Measurements from ENCODE around the gene GLIPR2. TPM values are rescaled to one million over a fixed set of nuclear protein-coding genes. Genes with fewer than 3 reads are reported as not detected.

The GLIPR2 gene
- total and polyA plus RNA-seq, 2 of the 4 experiments (the other 2 are of a cell fraction), result 35.8 to 43.3 TPM

DNA sequence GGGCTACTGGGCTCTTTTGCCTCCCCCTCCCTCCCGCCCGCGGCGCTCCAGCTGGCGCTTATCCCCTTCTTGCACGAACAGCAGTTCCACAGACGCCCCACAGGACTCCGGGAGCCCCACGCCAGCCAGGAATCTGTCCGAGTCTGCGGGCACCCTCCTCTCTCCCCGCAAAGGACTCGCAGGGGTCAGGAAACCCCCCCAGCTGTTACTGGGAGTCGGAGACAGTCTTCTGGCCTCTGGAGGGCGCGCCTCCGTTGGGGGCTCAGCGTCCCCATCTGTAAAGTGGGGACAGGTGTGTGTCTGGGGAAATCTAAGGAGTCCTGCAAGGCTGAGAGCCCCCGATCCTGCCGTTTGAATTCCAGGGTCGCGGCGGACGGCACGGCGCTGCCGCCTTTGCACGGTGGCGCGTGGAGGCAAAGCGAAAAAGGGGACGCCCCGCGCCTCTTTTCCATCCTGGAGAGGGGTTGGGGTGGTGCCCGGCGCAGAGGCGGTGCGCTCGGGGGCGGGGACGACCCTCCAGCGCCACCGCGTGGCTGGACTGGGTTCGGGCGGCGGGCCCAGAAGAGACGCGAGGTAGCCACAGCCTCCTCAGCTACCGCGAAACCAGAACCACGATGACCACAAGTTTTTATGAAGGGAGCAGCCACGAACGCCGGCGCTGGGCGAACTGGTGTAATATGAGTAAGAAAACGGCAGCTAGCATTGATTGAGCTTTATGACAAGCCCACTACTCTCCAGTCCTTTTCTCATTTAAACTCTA is 29.8 kb downstream of the GLIPR2 start:
- Histone ChIP-seq H3K27me3 (ENCODE audit: control insufficient read depth, insufficient read depth, low read length) (no peaks in the 10 kb centered on the region; the same call in 1 of the 2 replicates), H3K4ac (ENCODE audit: low read depth, low read length) (peak overlapping the region; percentile 71), H3K23ac (ENCODE audit: low read depth, low read length) (no peak overlapping the region), H2AK9ac (replicated peaks; ENCODE audit: low read depth, low read length, poor library complexity) (peak overlapping the region; percentile 79), H3K9me3 (ENCODE audit: control insufficient read depth, insufficient read depth, low read length) (no peaks in the 10 kb centered on the region), H3K56ac (ENCODE audit: extremely low read depth, insufficient read depth, low read length) (peak overlapping the region; percentile 46), H2BK120ac (ENCODE audit: low read depth, low read length) (peak overlapping the region; percentile 75), H3K18ac (ENCODE audit: low read depth, low read length) (peak overlapping the region; percentile 44), H2BK5ac (ENCODE audit: low read depth, low read length, poor library complexity, severe bottlenecking) (no peak overlapping the region), H4K5ac (ENCODE audit: low read depth, low read length) (peak overlapping the region; percentile 91), H3K79me1 (ENCODE audit: low read depth in 1 of 2, low read length in 2 of 2) (peaks cover 0 to 10% of the 10 kb centered on the region in 2 experiments; a peak in 2 of 4 replicates), H4K20me1 (ENCODE audit: insufficient read depth, low read length) (no peaks in the 10 kb centered on the region), H4K91ac (ENCODE audit: insufficient read depth, low read depth, low read length) (peak overlapping the region; percentile 84), H3K9ac (ENCODE audit: low read depth, low read length) (peak overlapping the region; percentile 67), H2BK20ac (ENCODE audit: low read depth, low read length) (0 out of 2 replicates have a peak overlapping the region, but pooled peaks have one; percentile 51), H4K8ac (ENCODE audit: low read depth in 2 of 2, low read length in 2 of 2) (peak overlapping the region; percentile 82 to 90; a peak in 3 of 4 replicates), H3K4me1 (ENCODE audit: control insufficient read depth, insufficient read depth, low read length) (peaks cover 28% of the 10 kb centered on the region), H3K36me3 (ENCODE audit: control insufficient read depth, insufficient read depth, low read length) (peaks cover 5% of the 10 kb centered on the region), H2AFZ (replicated peaks; ENCODE audit: low read length, poor library complexity) (peak overlapping the region; percentile 88), H2AK5ac (ENCODE audit: low read depth, low read length) (peak overlapping the region; percentile 31; the same call in 1 of the 2 replicates), H3K4me2 (ENCODE audit: low read depth, low read length) (peak overlapping the region; percentile 85), H3K4me3 (ENCODE audit: insufficient read depth, low read depth, low read length) (peak overlapping the region; percentile 55), H3K27ac (ENCODE audit: insufficient read depth, low read length) (peak overlapping the region; percentile 35), H3K9me1 (ENCODE audit: insufficient read depth, low read length) (peaks cover 24% of the 10 kb centered on the region), H2BK15ac (ENCODE audit: low read depth, low read length) (peak overlapping the region; percentile 30; the same call in 1 of the 3 replicates), H3K14ac (replicated peaks; ENCODE audit: low read depth, low read length) (peak overlapping the region; percentile 12; the same call in 1 of the 2 replicates)
- ATAC-seq (ENCODE audit: low read depth) (peak; percentile 91), DNase-seq (peak; percentile 81)
- TF ChIP-seq RAD21 (IDR thresholded peaks at IDR 0.05; ENCODE audit: low read length) (peak; percentile 93), CHD1 (IDR thresholded peaks at IDR 0.05; ENCODE audit: low read depth, low read length) (0 out of 2 replicates have a peak, but pooled peaks have one; percentile 47), MAZ (IDR thresholded peaks at IDR 0.05; ENCODE audit: borderline replicate concordance, low read depth, low read length) (peak; percentile 74; the same call in 1 of the 2 replicates), POLR2A (IDR thresholded peaks at IDR 0.05; ENCODE audit: low read depth, low read length) (0 out of 2 replicates have a peak, but pooled peaks have one; percentile 28), MAFK (IDR thresholded peaks at IDR 0.05; ENCODE audit: low read depth, low read length) (no peak), MXI1 (IDR thresholded peaks at IDR 0.05; ENCODE audit: borderline replicate concordance, low read depth, low read length) (0 out of 2 replicates have a peak, but pooled peaks have one; percentile 24), NFE2L2 (IDR thresholded peaks at IDR 0.05; ENCODE audit: low read depth, low read length) (no peak), FOS (IDR thresholded peaks at IDR 0.05; ENCODE audit: low read depth, low read length) (no peak), RCOR1 (IDR thresholded peaks at IDR 0.05; ENCODE audit: insufficient replicate concordance, low read length) (peak; percentile 84), CEBPB (IDR thresholded peaks at IDR 0.05; ENCODE audit: low read depth, low read length) (no peak), RFX5 (IDR thresholded peaks at IDR 0.05; ENCODE audit: low read depth, low read length) (no peak), SMC3 (IDR thresholded peaks at IDR 0.05; ENCODE audit: low read depth, low read length) (peak; percentile 92)
- TF ChIP-seq, protein P1, sequence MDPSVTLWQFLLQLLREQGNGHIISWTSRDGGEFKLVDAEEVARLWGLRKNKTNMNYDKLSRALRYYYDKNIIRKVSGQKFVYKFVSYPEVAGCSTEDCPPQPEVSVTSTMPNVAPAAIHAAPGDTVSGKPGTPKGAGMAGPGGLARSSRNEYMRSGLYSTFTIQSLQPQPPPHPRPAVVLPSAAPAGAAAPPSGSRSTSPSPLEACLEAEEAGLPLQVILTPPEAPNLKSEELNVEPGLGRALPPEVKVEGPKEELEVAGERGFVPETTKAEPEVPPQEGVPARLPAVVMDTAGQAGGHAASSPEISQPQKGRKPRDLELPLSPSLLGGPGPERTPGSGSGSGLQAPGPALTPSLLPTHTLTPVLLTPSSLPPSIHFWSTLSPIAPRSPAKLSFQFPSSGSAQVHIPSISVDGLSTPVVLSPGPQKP (IDR thresholded peaks at IDR 0.05; ENCODE audit: borderline replicate concordance, low read depth, low read length), result no peak
- TF ChIP-seq, protein P2, sequence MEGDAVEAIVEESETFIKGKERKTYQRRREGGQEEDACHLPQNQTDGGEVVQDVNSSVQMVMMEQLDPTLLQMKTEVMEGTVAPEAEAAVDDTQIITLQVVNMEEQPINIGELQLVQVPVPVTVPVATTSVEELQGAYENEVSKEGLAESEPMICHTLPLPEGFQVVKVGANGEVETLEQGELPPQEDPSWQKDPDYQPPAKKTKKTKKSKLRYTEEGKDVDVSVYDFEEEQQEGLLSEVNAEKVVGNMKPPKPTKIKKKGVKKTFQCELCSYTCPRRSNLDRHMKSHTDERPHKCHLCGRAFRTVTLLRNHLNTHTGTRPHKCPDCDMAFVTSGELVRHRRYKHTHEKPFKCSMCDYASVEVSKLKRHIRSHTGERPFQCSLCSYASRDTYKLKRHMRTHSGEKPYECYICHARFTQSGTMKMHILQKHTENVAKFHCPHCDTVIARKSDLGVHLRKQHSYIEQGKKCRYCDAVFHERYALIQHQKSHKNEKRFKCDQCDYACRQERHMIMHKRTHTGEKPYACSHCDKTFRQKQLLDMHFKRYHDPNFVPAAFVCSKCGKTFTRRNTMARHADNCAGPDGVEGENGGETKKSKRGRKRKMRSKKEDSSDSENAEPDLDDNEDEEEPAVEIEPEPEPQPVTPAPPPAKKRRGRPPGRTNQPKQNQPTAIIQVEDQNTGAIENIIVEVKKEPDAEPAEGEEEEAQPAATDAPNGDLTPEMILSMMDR (conservative IDR thresholded peaks at IDR 0.05; ENCODE audit: low read depth, low read length), result peak; percentile 92
- 5% methylated on average over 23 of the region's 58 CpGs; no CpG with 5 or more reads in 1 of the 2 experiments for WGBS, 2 experiments (ENCODE audit: extremely low coverage in 2 of 2, insufficient read length in 1 of 2)
- in situ Hi-C loops (cut with MboI; ENCODE audit: low sequenced_read_pairs) (no loop called here), dilution Hi-C loops (cut with HindIII; ENCODE audit: low sequenced_read_pairs, unreplicated experiment) (no loop called here), intact Hi-C loops (cut with micrococcal nuclease) (loop anchor here (1.0 to 2.0 kb wide), 3 partner anchors 64 to 211 kb away; no protein-coding TSS in a partner anchor)
- ChIA-PET CTCF (interaction anchor here (0.6 to 1.5 kb wide), 11 partner anchors 15 to 264 kb away, joined by 3 to 9 read pairs (median 3); partner anchors contain the start of gene CLTA), POLR2A (ENCODE audit: unreplicated experiment) (no interaction called here)
- BruUV-seq (replicated peaks), result no TSS peak
